GM19438 (cell line): ENCODE data around the gene GAS2L1.

Source experiments
- ATAC-seq: cut with Tn5 transposase; IDR thresholded peaks from one replicate; pipeline ENCODE4 v1.9.1; 2021; ENCODE audit warnings: low read depth; ENCODE audit not compliant: unreplicated experiment

GAS2L1 gene

GRCh38 chr22:29308148-29308790, 1.8 kb downstream of the GAS2L1 start:
- ATAC-seq = no peak

GRCh38 chr22:29308791-29309262, 2.4 kb downstream of the GAS2L1 start:
- no peak for ATAC-seq

GRCh38 chr22:29309332-29310064, 3.0 kb downstream of the GAS2L1 start:
- no peak for ATAC-seq

GRCh38 chr22:29310065-29310862, 3.8 kb downstream of the GAS2L1 start:
- ATAC-seq = no peak

GRCh38 chr22:29310863-29311339, 4.5 kb downstream of the GAS2L1 start:
- no peak for ATAC-seq

GRCh38 chr22:29311464-29312217, 5.2 kb downstream of the GAS2L1 start:
- ATAC-seq = no peak

- no peak for ATAC-seq
Observed at GRCh38 chr22:29312218-29313125, 6.0 kb downstream of the GAS2L1 start.

GRCh38 chr22:29313126-29313575, 6.7 kb downstream of the GAS2L1 start:
- no peak for ATAC-seq

- no peak for ATAC-seq
Observed at GRCh38 chr22:29313576-29314466, 7.4 kb downstream of the GAS2L1 start.

- no peak for ATAC-seq
Observed at GRCh38 chr22:29314537-29315285, 8.3 kb downstream of the GAS2L1 start.

- ATAC-seq = no peak
Observed at GRCh38 chr22:29315286-29316140, 9.1 kb downstream of the GAS2L1 start, which contains the start of gene RASL10A. Gene RASL10A, minus strand, starts transcription at chr22:29315697. Its CDS starts 451 bp downstream, at chr22:29315246.

GRCh38 chr22:29316141-29316828, 9.8 kb downstream of the GAS2L1 start:
- ATAC-seq = no peak

- ATAC-seq = no peak
Observed at GRCh38 chr22:29317827-29318454, 11.5 kb downstream of the GAS2L1 start.

GRCh38 chr22:29319072-29319471, 12.6 kb downstream of the GAS2L1 start:
- no peak for ATAC-seq

- ATAC-seq = no peak
Observed at GRCh38 chr22:29320546-29320945, 14.1 kb downstream of the GAS2L1 start.

- no peak for ATAC-seq
Observed at GRCh38 chr22:29323641-29324040, 17.2 kb downstream of the GAS2L1 start.
